Hypothalamus (tissue), 51 donors: Measurements from ENCODE around the gene HOXB5.
A peak's percentile ranks its signal among the peaks of the same experiment; 100 is the strongest.

Source experiments
- DNase-seq, 51 donors: peaks; one replicate each; lab custom pipeline; 2025; lab: John Stamatoyannopoulos, UW

HOXB5 gene

DNA sequence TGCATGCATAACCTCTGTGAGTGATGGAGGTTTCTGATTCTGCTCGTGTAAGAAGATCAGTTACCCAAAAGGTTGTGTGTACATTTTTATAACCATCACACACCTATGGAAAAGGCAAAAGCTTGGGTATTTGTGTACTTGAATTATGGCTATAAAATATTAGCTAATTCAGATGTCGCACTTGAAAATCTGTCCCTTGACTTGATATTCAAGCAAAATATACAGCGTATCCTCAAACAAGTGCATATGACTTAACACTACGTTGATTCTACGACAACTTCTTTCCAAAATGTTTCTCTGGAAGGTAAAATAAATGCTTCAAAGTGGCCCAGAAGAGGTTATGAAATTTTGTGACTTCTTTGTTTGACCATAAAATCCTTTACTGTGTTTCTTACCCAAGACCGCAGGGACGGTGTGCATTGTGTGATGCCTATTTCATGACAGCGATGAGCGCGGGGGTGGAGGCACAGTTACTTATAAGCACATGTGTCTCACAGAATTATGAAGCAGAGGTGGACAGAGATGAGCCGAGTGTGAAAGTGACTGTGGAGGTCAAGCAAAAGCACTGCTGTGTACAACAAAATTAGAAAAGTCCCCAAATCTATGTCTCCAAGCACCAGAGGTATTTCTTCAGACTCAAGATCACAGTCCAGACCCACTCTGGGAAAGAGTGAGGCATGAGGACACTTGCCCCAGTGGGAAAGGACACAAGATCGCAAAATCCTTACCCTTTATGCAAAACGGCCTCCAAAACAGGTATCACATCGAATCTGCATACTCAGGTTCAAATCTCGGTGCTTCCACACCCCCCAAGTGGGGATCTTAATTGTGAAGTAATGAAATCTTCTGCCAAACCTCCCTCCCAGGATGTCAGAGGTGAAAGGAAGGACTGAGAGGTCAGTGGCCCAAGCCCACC lies 36.7 kb upstream of the HOXB5 start:
- no peak for DNase-seq

DNA sequence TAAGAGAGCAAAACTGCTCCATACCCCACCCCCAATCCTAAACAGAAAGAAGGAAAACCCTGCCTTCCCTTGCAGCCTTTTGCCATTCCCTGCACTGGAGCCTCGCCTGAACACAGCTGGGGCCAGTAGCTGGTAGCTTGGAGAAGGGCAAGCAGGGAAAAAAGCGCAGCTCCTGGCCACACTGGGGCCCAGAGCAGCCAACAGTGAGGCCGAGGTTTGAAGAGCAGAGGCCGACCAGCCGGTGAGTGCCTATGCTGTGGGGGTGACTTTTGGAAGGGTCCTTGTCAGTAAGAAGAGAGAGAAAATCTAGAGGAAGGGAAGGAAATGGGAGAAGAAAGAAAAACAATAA lies 35.8 kb upstream of the HOXB5 start:
- DNase-seq: no peak

DNA sequence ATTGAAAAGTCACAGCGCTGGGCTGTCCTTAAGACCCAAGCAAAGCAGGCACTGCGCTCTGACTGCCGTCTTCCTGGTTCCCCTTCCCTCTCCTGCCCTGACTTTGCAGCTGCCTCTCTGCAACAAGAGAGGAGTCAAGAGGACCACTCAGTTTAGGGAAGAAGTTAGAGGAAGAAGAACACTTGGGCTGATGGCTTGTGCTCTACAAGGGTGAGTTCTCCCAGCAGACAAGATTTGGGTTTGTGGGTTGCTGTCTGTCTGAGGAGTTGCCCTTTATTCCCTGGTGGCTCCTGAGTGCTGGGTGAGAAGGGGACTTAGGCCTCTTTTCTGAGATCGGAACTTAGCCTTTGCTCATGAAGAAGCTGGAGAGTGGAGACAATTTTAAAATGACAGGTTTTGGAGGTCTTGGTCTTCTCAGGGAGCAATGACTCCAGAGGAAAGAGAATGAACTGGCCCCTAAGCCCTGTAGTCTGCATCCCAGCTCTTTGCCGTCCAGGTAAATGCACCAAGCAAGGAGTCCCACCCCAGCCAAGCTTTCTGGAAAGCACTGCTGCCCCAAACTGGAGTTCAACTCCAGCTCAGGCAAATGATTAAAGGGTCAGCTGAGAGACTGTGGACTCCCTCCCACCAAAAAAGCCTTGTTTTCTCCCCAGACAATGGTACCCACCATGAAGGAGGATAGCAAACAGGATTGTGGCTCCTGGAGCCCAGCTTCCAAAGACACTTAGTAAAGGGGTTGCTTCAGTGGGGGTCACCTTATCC lies 35.3 kb upstream of the HOXB5 start:
- no peak for DNase-seq

- DNase-seq: no peak
Measured at GRCh38 chr17:48627623-48628521, 34.3 kb upstream of the HOXB5 start.

GRCh38 chr17:48627118-48627597 lies 33.6 kb upstream of the HOXB5 start:
- DNase-seq: no peak

DNA sequence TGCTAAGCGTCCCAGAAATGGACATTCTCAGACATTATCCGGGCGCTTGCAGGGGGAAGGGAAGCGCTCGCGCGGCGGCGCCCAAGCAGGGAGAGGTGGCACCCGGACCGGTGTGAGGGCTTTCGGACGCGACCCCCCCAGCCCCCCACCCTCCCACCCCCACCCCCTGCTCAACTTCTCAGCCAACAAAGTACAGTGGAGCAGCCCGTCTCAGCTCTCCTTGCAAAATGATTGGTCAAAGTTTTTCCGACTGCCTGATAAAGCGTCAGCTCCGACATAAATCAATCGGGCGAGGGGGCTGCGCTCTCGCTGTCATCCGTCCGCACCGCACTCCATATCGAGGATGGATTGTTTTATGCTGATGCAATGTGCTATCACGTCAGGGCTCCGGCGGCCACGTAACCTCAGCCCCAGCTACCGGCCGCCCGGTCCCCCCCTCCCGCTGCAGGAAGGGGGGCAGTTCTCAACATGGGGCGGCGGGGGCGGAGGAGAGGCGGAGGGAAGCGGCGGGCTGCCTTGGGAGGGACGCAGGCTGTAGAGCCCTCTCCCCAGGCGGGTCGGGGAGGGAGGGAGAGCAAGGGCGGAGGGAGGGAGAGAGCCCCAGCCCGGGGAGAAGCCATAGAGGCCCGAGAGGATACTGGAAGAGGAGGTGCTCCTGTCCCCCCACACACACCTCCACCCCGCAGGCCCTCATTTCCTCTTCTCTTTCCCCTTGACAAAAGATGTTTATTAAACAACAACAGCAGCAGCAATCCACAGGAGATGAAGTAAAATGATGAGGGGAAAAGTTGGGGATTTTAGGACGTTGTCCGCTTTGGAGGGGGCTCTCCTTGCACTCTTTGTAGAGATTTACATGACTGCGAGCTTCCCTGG lies 32.9 kb upstream of the HOXB5 start, which contains the start of gene HOXB9:
Gene HOXB9 (minus strand): TSS at position 114 of the 873 bp plus-strand sequence. CDS start 89 bp downstream, at position 25.
- no peak for DNase-seq

GRCh38 chr17:48625495-48626244 lies 32.1 kb upstream of the HOXB5 start:
- no peak for DNase-seq

- DNase-seq: peak in 2 of 51 donors; percentile 10 to 16
Measured at GRCh38 chr17:48624544-48625494, 31.2 kb upstream of the HOXB5 start.

GRCh38 chr17:48624118-48624517 lies 30.5 kb upstream of the HOXB5 start:
- no peak for DNase-seq

DNA sequence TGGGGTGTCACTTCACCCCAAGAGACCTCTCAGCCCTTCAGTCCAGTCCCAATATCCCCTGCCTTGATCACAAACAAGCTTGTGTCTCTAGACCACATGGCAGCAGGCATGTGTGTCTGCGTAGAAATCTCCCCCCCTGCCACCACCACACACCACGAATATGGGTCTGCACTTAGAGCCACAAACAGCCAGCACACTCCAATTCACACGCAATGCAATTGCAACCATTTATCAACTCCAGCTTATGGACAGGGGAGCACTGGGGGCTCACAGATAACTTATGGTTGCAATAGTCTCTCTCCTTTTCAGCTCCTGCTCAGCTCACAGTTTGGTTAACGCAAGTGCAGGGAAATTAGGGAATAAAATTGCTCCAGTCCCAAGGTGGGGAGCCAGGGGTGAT lies 30.0 kb upstream of the HOXB5 start:
- no peak for DNase-seq

GRCh38 chr17:48622857-48623256 lies 29.3 kb upstream of the HOXB5 start:
- DNase-seq: no peak

DNA sequence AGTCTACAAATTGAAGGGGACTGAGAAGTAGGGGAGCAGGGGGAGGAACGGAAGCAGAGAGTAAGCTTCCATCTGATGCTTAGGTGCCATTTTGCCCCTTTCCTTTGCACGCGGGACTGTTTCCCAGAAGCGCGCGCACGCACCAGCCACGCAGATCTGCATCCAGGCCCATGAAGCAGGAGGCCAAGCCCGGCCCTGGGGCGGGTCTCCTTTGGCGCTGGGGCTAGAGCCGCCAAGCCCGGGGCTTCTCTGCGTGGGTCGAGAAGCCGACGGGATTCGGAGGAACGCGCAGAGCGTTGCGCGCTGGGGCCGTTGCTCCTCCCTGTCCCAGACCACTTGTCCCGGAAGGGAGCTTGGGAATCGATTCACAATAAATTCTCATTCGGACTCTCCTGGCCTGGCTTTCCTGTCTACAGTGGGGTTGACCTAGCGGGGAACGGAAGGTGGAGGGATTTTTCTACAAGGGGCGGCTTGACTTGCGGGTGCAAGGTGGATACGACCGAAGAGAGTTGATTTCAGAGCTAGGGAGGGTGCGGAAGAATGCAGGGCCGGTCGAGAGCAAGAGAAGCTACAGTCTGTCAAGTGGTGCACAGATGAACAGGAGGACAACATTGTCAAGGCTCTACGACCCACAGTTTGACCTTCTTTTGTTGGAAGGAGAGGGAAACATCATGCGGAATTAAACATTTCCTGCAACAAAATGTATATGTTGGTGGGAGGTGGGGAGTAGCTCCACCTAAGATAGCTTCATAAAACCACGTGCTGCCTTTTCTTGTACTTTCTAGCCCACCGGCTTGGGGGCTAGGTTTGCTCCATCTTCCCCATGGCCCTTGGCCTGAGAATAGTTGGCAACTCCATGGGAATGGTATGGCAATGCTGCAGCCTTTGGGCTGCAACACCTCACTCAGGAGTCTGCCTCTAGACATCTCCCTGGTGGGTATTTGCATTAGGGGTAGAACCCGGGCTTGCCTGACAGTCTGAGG lies 28.1 kb upstream of the HOXB5 start:
- no peak for DNase-seq

DNA sequence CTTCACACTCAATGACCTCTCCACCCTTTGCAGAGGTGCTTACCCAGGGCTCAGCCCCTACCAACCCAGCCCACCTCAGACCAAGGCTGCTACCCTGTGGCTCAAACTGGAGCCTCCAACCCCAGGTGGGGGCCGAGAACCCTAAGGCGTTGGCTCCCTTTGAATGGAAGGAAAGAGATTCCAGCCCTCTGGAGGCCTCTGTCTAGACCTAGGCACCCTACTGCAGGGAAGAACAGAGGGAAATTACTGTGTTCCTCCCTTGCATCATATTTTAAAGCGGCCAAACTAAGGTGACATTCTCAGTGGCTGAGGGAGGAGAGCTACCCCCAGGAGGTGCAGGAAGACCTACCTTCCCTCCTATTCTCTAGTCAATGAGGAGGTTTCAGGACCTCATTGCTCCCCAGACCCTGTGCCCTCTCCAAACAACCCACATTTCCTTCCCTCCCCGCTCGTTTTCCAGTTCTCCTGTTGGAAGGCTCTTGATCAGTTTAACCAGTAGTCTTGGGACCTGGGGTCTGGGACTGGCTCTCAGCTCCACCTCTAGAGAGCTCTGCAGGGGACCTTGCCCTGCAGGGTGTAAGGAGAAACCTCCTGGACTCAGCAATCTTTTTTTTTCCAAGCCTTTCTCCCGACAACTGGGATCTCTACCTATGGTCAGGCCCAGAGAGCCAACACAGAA lies 27.0 kb upstream of the HOXB5 start:
- no peak for DNase-seq

- DNase-seq: no peak
Measured at GRCh38 chr17:48619826-48620449, 26.4 kb upstream of the HOXB5 start.

- DNase-seq: peak in 49 of 51 donors; percentile 10 to 87 (median 65)
Measured at GRCh38 chr17:48618256-48618896, 24.8 kb upstream of the HOXB5 start.
